ENCODE measurements around the gene ITGBL1. TPM values are rescaled to one million over a fixed set of nuclear protein-coding genes. Genes with fewer than 3 reads are reported as not detected.

ITGBL1 gene
- total RNA-seq, 4 donors from 2014 or later = 0.61 to 6.7 (median 5.0) TPM

- no peak for ATAC-seq
- Histone ChIP-seq H3K9me3 (no peaks in the 10 kb centered on the region), H3K4me1 (no peaks in the 10 kb centered on the region), H3K27me3 (no peaks in the 10 kb centered on the region), H3K27ac (no peak overlapping the region), H3K4me3 (no peak overlapping the region), H3K36me3 (no peaks in the 10 kb centered on the region)
- TF ChIP-seq POLR2A (IDR thresholded peaks at IDR 0.05) = no peak
- no peak for TF ChIP-seq CTCF (IDR thresholded peaks at IDR 0.05 in 4 of 5, conservative IDR thresholded peaks at IDR 0.05 in 1 of 5)
- in situ Hi-C loops (cut with MboI; ENCODE audit: low sequenced_read_pairs in 4 of 4) = no loop called here
- DNase-seq = no peak
- intact Hi-C loops (cut with DNase I; ENCODE audit: low total_unique reads) = no loop called here
Observed at GRCh38 chr13:101457176-101457575, 4.7 kb downstream of the ITGBL1 start.

GRCh38 chr13:101465877-101466276 is 13.4 kb downstream of the ITGBL1 start:
- intact Hi-C loops (cut with DNase I; ENCODE audit: low total_unique reads) (no loop called here), in situ Hi-C loops (cut with MboI; ENCODE audit: low sequenced_read_pairs in 4 of 4) (no loop called here)
- H3K27ac ChIP-seq = no peak overlapping the region
- H3K27me3 ChIP-seq = no peaks in the 10 kb centered on the region
- TF ChIP-seq POLR2A (IDR thresholded peaks at IDR 0.05) = no peak
- no peak for TF ChIP-seq CTCF (IDR thresholded peaks at IDR 0.05 in 4 of 5, conservative IDR thresholded peaks at IDR 0.05 in 1 of 5)
- DNase-seq (no peak), ATAC-seq (peak in 1 of 2 donors; percentile 45)
- H3K9me3 ChIP-seq = no peaks in the 10 kb centered on the region
- H3K36me3 ChIP-seq = no peaks in the 10 kb centered on the region
- no peak overlapping the region for H3K4me3 ChIP-seq
- no peaks in the 10 kb centered on the region for H3K4me1 ChIP-seq

- ATAC-seq (no peak), DNase-seq (no peak)
- H3K27ac ChIP-seq = no peak overlapping the region
- no peaks in the 10 kb centered on the region for H3K9me3 ChIP-seq
- H3K4me1 ChIP-seq = no peaks in the 10 kb centered on the region
- intact Hi-C loops (cut with DNase I; ENCODE audit: low total_unique reads) (no loop called here), in situ Hi-C loops (cut with MboI; ENCODE audit: low sequenced_read_pairs in 4 of 4) (no loop called here)
- TF ChIP-seq CTCF (IDR thresholded peaks at IDR 0.05 in 4 of 5, conservative IDR thresholded peaks at IDR 0.05 in 1 of 5) (no peak), POLR2A (IDR thresholded peaks at IDR 0.05) (no peak)
- H3K36me3 ChIP-seq = no peaks in the 10 kb centered on the region
- H3K4me3 ChIP-seq = no peak overlapping the region
- H3K27me3 ChIP-seq = no peaks in the 10 kb centered on the region
Observed at GRCh38 chr13:101467415-101467814, 14.9 kb downstream of the ITGBL1 start.

GRCh38 chr13:101473458-101473857 is 21.0 kb downstream of the ITGBL1 start:
- H3K4me1 ChIP-seq = no peaks in the 10 kb centered on the region
- H3K27ac ChIP-seq = no peak overlapping the region
- no peaks in the 10 kb centered on the region for H3K27me3 ChIP-seq
- no peak for TF ChIP-seq CTCF (IDR thresholded peaks at IDR 0.05 in 4 of 5, conservative IDR thresholded peaks at IDR 0.05 in 1 of 5)
- no peak for TF ChIP-seq POLR2A (IDR thresholded peaks at IDR 0.05)
- DNase-seq (no peak), ATAC-seq (no peak)
- no peak overlapping the region for H3K4me3 ChIP-seq
- no peaks in the 10 kb centered on the region for H3K9me3 ChIP-seq
- in situ Hi-C loops (cut with MboI; ENCODE audit: low sequenced_read_pairs in 4 of 4) = no loop called here
- no peaks in the 10 kb centered on the region for H3K36me3 ChIP-seq
- intact Hi-C loops (cut with DNase I; ENCODE audit: low total_unique reads) = loop anchor here (10.0 kb wide), 1 partner anchor 329 kb away; no protein-coding TSS in a partner anchor

- H3K4me1 ChIP-seq = no peaks in the 10 kb centered on the region
- no peak overlapping the region for H3K4me3 ChIP-seq
- no peak overlapping the region for H3K27ac ChIP-seq
- no peaks in the 10 kb centered on the region for H3K36me3 ChIP-seq
- TF ChIP-seq CTCF (IDR thresholded peaks at IDR 0.05 in 4 of 5, conservative IDR thresholded peaks at IDR 0.05 in 1 of 5) (no peak), POLR2A (IDR thresholded peaks at IDR 0.05) (no peak)
- ATAC-seq (no peak), DNase-seq (no peak)
- H3K9me3 ChIP-seq = no peaks in the 10 kb centered on the region
- no peaks in the 10 kb centered on the region for H3K27me3 ChIP-seq
- intact Hi-C loops (cut with DNase I; ENCODE audit: low total_unique reads) = loop anchor here (10.0 kb wide), 1 partner anchor 330 kb away; no protein-coding TSS in a partner anchor
- in situ Hi-C loops (cut with MboI; ENCODE audit: low sequenced_read_pairs in 4 of 4) = no loop called here
Observed at GRCh38 chr13:101474419-101474957, 22.0 kb downstream of the ITGBL1 start.
